ENCODE measurements around the gene MAML3.

MAML3 gene

DNA sequence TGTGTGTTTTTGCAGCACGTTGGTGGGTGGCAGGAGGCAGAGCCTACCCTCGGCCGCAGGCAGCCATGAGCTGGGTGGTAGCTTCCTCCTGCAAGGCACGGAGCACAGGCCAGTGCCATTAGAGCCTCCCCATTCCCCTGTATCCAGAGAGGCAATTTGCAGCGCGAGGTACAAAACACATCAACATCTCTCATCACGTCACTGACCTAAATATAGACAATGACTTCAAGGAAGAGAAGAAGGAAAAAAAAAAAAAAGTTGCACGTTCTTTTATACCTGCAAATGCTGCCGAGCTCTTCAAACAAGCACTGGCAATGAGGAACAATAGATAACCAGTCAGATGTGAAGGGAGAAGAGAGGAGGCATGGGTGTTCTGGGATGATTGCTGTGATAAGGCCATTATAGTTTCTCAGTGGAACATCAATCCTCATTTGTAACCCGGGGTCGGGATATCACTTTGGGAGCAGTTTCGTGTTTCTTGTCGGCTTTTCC is 328.4 kb downstream of the MAML3 start:
- Mint-ChIP-seq H3K27me3 (ENCODE audit: low read depth) (peaks cover 6% of the 10 kb centered on the region), H3K27ac (peak overlapping the region; percentile 12), H3K4me1 (ENCODE audit: low read depth) (no peaks in the 10 kb centered on the region), H3K36me3 (ENCODE audit: low read depth) (no peaks in the 10 kb centered on the region), H3K9me3 (no peaks in the 10 kb centered on the region), H3K4me3 (no peak overlapping the region)

DNA sequence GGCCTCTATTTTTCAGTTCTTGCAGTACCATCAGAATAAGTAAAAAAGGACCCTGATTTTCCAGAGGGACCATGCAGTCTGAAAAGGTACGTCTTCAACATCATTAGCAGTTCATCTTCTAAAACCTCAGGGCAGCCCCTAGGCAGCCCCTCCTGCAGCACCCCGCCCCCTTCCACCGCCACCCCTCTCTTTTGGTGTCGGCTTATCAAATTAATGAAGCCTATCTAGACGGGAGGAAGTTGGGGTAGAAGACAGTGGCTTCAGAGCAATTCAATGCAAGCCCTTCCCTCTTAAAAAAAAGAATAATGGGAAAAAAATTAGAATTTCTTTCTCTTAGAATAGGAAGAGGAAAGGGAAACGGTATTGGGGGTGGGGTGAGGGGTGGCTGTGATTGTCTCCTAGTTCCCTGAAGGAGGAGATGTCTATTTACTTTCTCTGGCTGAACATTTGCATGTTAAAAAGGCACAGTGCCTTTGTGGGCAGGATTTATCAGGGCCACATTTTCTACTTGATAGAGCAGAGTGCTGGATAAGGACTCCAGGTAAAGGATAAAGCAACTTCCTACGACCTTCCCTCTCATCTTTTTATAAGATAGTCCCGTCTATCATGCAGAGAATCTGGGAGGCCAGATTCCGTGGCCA is 329.0 kb downstream of the MAML3 start:
- H3K9me3 Mint-ChIP-seq = no peaks in the 10 kb centered on the region
- H3K27ac Mint-ChIP-seq = no peak overlapping the region
- H3K36me3 Mint-ChIP-seq (ENCODE audit: low read depth) = no peaks in the 10 kb centered on the region
- no peak overlapping the region for H3K4me3 Mint-ChIP-seq
- peaks cover 6% of the 10 kb centered on the region for H3K27me3 Mint-ChIP-seq (ENCODE audit: low read depth)
- no peaks in the 10 kb centered on the region for H3K4me1 Mint-ChIP-seq (ENCODE audit: low read depth)

GRCh38 chr4:139823746-139824145 is 330.2 kb downstream of the MAML3 start:
- Mint-ChIP-seq H3K27ac (no peak overlapping the region), H3K36me3 (ENCODE audit: low read depth) (no peaks in the 10 kb centered on the region), H3K27me3 (ENCODE audit: low read depth) (peaks cover 6% of the 10 kb centered on the region), H3K9me3 (no peaks in the 10 kb centered on the region), H3K4me1 (ENCODE audit: low read depth) (no peaks in the 10 kb centered on the region), H3K4me3 (no peak overlapping the region)

GRCh38 chr4:139823345-139823744 is 330.6 kb downstream of the MAML3 start:
- H3K4me3 Mint-ChIP-seq = no peak overlapping the region
- H3K27ac Mint-ChIP-seq = no peak overlapping the region
- no peaks in the 10 kb centered on the region for H3K9me3 Mint-ChIP-seq
- no peaks in the 10 kb centered on the region for H3K36me3 Mint-ChIP-seq (ENCODE audit: low read depth)
- no peaks in the 10 kb centered on the region for H3K4me1 Mint-ChIP-seq (ENCODE audit: low read depth)
- peaks cover 6% of the 10 kb centered on the region for H3K27me3 Mint-ChIP-seq (ENCODE audit: low read depth)

- H3K27ac Mint-ChIP-seq = no peak overlapping the region
- H3K9me3 Mint-ChIP-seq = no peaks in the 10 kb centered on the region
- no peak overlapping the region for H3K4me3 Mint-ChIP-seq
- peaks cover 9% of the 10 kb centered on the region for H3K27me3 Mint-ChIP-seq (ENCODE audit: low read depth)
- no peaks in the 10 kb centered on the region for H3K36me3 Mint-ChIP-seq (ENCODE audit: low read depth)
- H3K4me1 Mint-ChIP-seq (ENCODE audit: low read depth) = no peaks in the 10 kb centered on the region
These were observed 331.6 kb downstream of the MAML3 start for GRCh38 chr4:139822391-139822790.

DNA sequence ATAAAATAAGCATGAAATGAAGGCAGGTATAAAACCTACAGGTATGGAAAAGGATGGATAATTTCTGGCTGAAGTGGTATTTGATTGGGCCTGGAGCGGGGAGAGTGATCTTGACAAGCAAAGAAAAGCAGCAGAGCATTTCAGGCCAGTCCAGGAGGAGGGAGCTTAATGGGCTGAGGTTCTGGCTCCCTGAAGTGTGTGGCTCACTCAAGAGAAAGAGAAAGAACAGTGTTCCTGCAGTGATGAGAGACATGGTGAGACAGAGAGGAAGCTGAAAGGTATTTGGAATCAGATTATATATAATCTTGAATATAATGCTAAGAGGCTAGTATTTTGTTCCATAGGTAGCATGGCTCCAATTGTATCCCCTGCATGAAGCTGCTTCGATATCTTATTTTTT is 334.9 kb downstream of the MAML3 start:
- Mint-ChIP-seq H3K4me1 (ENCODE audit: low read depth) (no peaks in the 10 kb centered on the region), H3K36me3 (ENCODE audit: low read depth) (no peaks in the 10 kb centered on the region), H3K27me3 (ENCODE audit: low read depth) (peaks cover 16% of the 10 kb centered on the region), H3K4me3 (no peak overlapping the region), H3K9me3 (no peaks in the 10 kb centered on the region), H3K27ac (no peak overlapping the region)

- no peak overlapping the region for H3K27ac Mint-ChIP-seq
- H3K36me3 Mint-ChIP-seq (ENCODE audit: low read depth) = no peaks in the 10 kb centered on the region
- H3K9me3 Mint-ChIP-seq = no peaks in the 10 kb centered on the region
- no peaks in the 10 kb centered on the region for H3K4me1 Mint-ChIP-seq (ENCODE audit: low read depth)
- peaks cover 16% of the 10 kb centered on the region for H3K27me3 Mint-ChIP-seq (ENCODE audit: low read depth)
- no peak overlapping the region for H3K4me3 Mint-ChIP-seq
These were observed 336.1 kb downstream of the MAML3 start for GRCh38 chr4:139817657-139818452.

DNA sequence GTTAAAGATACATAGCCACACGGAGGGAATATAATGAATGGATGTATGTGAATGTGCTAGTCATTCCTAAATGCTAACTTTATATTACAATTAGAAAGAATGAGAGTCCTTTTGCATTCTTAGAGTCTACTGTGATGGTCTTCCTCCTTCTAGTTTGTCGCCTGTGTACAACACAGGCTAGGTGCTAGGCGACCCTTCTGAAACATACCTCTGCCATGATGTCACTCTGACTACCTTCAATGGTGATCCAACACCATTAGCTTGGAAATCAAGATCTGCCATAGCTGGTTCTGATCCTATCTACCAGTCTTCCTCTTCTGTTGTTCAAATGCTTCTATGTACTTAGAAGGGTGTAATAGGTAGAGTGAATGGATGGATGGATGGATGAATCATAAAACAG is 337.1 kb downstream of the MAML3 start:
- no peak overlapping the region for H3K4me3 Mint-ChIP-seq
- no peak overlapping the region for H3K27ac Mint-ChIP-seq
- no peaks in the 10 kb centered on the region for H3K36me3 Mint-ChIP-seq (ENCODE audit: low read depth)
- H3K9me3 Mint-ChIP-seq = no peaks in the 10 kb centered on the region
- H3K4me1 Mint-ChIP-seq (ENCODE audit: low read depth) = no peaks in the 10 kb centered on the region
- peaks cover 17% of the 10 kb centered on the region for H3K27me3 Mint-ChIP-seq (ENCODE audit: low read depth)

- H3K4me3 Mint-ChIP-seq = peak overlapping the region; percentile 39
- H3K27ac Mint-ChIP-seq = no peak overlapping the region
- H3K9me3 Mint-ChIP-seq = no peaks in the 10 kb centered on the region
- no peaks in the 10 kb centered on the region for H3K36me3 Mint-ChIP-seq (ENCODE audit: low read depth)
- H3K27me3 Mint-ChIP-seq (ENCODE audit: low read depth) = peaks cover 24% of the 10 kb centered on the region
- no peaks in the 10 kb centered on the region for H3K4me1 Mint-ChIP-seq (ENCODE audit: low read depth)
These were observed 338.0 kb downstream of the MAML3 start for GRCh38 chr4:139815778-139816601.

GRCh38 chr4:139814323-139815015 is 339.5 kb downstream of the MAML3 start:
- H3K9me3 Mint-ChIP-seq = no peaks in the 10 kb centered on the region
- H3K27ac Mint-ChIP-seq = no peak overlapping the region
- no peaks in the 10 kb centered on the region for H3K36me3 Mint-ChIP-seq (ENCODE audit: low read depth)
- H3K4me1 Mint-ChIP-seq (ENCODE audit: low read depth) = no peaks in the 10 kb centered on the region
- H3K4me3 Mint-ChIP-seq = no peak overlapping the region
- peaks cover 24% of the 10 kb centered on the region for H3K27me3 Mint-ChIP-seq (ENCODE audit: low read depth)

GRCh38 chr4:139813881-139814280 is 340.1 kb downstream of the MAML3 start:
- Mint-ChIP-seq H3K4me1 (ENCODE audit: low read depth) (no peaks in the 10 kb centered on the region), H3K27ac (no peak overlapping the region), H3K36me3 (ENCODE audit: low read depth) (no peaks in the 10 kb centered on the region), H3K27me3 (ENCODE audit: low read depth) (peaks cover 24% of the 10 kb centered on the region), H3K9me3 (no peaks in the 10 kb centered on the region), H3K4me3 (no peak overlapping the region)

DNA sequence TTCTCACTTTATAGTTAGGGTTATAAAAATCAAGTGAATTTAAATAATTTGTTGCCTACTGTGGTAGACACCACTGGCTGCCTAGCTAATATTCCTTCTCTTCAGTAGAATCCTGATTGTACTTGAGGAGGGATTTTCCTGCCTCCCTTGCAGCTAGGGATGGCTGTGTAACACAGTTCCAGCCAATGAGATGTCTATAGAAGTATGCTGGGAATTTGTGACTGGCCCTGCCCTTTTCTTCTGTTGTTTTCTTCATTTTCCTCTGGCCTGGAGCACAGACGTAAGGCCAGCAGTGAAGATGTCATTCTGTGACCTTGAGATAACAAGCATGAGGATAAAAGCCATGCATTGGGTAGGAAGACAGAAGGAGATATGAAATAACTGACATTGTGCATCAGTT is 343.3 kb downstream of the MAML3 start:
- Mint-ChIP-seq H3K27ac (no peak overlapping the region), H3K36me3 (ENCODE audit: low read depth) (no peaks in the 10 kb centered on the region), H3K27me3 (ENCODE audit: low read depth) (peaks cover 16% of the 10 kb centered on the region), H3K4me1 (ENCODE audit: low read depth) (no peaks in the 10 kb centered on the region), H3K9me3 (no peaks in the 10 kb centered on the region), H3K4me3 (no peak overlapping the region)

GRCh38 chr4:139809757-139810140 is 344.2 kb downstream of the MAML3 start:
- H3K4me3 Mint-ChIP-seq = no peak overlapping the region
- H3K27me3 Mint-ChIP-seq (ENCODE audit: low read depth) = peaks cover 13% of the 10 kb centered on the region
- H3K36me3 Mint-ChIP-seq (ENCODE audit: low read depth) = no peaks in the 10 kb centered on the region
- H3K4me1 Mint-ChIP-seq (ENCODE audit: low read depth) = no peaks in the 10 kb centered on the region
- no peak overlapping the region for H3K27ac Mint-ChIP-seq
- H3K9me3 Mint-ChIP-seq = no peaks in the 10 kb centered on the region
